HG02943 (cell line): Measurements from ENCODE around the gene GMPR2.
"Not testable (repeated sequence)": the region's sequence is repeated elsewhere in the genome, so short reads cannot be mapped to it uniquely, and the experiment has no call there.

Experiments used
- ATAC-seq: cut with Tn5 transposase; IDR thresholded peaks from one replicate; pipeline ENCODE4 v1.9.1; 2021; ENCODE audit warnings: mild to moderate bottlenecking, low read depth, moderate library complexity; ENCODE audit not compliant: unreplicated experiment

GMPR2 gene

DNA sequence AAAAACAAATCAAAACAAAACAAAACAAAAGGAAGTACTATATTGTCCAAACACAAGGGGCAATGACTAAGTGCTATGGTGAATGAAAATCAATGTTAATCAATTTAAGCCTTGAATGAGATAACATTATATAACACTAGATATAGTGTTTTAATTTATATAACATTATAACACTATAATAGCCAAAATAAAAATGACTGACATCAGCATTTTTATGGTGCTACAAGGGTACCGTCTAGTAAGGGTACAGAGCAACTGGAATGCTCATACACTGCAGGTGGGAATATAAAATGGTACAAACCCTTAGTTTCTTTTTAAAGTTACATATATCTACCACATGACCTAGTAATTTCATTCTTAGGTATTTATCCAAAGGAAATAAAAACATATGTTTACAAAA, 6.3 kb upstream of the GMPR2 start:
- no peak for ATAC-seq

DNA sequence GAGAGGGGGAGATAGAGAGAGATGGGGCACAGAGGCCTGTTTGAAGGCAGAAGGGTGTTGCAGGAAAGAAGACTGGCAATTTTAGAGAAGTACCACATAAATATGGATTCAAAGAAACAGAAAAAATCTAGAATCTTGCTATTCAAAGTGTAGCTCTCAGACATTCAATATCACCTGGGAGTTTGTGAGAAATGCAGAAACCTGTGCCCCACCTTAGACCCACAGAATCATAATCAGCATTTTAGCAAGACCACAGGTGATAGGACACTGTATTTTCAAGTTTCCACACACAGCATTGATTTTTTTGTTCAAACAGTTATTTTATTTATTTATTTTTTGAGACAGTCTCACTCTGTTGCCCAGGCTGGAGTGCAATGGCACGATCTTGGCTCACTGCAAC, 3.8 kb upstream of the GMPR2 start:
- ATAC-seq: no peak

DNA sequence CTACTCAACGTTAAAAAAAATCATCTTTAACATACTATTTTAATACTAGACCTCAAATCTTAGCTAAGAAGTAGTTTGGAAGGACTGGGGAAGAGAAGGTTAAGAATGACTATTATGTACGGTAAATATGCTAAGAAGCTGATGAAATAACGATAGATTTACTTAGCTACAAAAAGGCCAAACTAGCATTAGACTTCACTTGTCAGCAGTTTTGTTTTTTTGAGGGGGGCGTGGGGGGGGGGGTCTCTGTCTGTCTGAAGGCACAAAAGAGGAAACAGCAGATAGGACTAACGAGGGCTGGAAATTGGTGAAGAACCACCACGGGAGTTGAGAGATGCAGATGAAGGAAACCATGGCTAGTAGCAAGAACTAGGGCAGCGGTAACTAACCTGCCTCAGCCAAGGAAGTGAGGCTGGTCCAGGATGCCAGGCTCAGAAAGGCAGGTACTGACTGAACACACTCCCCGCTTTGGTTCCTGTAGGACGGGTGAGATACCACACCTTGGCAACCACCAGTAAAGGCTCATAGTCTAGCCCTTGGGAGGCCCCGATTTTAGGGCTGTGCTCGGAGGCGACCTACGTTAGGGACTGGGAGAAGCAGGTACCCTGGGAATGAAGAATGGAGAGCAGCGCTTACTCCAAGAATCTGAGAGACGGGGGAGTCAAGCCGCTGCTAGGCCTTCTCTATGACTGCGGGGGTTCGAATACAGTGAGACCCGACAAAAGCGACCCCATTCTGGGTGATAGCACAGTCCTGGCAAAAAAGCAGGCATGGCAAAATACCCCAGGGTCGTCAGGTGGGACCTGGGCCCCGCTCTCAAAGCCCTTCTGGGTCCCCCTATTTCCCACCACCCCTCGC, 1.2 kb upstream of the GMPR2 start:
- no peak for ATAC-seq

DNA sequence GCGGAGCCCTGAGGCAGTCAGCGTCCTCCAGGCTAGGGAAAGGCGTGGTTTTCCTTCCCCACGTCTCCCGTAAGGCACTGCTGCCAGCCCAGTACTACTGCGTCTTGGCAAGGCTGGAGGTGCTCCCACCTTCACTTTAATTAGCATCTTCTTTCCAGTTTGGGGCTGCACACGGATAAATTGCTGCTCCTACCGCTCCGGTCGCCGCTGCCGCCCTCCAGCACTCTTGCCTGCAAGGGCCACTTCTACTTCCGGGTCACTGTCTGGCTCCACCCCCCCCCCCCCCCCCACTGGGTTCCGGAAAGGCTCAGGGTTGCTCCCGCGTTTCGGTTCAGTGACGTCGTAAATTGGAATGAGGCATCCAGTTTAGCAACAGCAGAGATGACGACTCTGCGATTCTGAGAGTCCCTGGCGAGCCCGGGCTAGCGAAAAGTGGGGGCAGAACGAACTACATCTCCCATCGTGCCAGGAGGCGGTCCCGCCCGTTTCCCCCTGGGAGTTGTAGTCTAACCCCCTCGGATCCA, 546 bp upstream of the GMPR2 start, which contains the start of gene NEDD8:
TSS of gene NEDD8 (minus strand) at position 247 of the 524 bp plus-strand sequence. CDS start at position 147, 100 bp downstream.
- ATAC-seq: peak; percentile 71

DNA sequence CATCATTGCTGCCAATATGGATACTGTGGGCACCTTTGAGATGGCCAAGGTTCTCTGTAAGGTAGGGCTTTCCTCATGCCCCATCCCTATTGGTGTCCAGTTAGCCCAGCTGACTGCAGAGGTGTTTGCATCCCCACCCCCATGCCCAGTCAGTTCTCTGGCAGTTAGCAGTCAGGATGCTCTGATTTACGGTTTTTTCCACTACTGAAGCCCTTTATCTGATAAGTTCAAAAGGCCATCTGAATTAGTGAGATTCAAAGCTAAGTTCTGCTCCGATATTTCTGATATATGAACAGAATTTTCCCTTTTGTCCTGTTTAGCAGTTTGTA, 773 bp downstream of the GMPR2 start:
- no peak for ATAC-seq

DNA sequence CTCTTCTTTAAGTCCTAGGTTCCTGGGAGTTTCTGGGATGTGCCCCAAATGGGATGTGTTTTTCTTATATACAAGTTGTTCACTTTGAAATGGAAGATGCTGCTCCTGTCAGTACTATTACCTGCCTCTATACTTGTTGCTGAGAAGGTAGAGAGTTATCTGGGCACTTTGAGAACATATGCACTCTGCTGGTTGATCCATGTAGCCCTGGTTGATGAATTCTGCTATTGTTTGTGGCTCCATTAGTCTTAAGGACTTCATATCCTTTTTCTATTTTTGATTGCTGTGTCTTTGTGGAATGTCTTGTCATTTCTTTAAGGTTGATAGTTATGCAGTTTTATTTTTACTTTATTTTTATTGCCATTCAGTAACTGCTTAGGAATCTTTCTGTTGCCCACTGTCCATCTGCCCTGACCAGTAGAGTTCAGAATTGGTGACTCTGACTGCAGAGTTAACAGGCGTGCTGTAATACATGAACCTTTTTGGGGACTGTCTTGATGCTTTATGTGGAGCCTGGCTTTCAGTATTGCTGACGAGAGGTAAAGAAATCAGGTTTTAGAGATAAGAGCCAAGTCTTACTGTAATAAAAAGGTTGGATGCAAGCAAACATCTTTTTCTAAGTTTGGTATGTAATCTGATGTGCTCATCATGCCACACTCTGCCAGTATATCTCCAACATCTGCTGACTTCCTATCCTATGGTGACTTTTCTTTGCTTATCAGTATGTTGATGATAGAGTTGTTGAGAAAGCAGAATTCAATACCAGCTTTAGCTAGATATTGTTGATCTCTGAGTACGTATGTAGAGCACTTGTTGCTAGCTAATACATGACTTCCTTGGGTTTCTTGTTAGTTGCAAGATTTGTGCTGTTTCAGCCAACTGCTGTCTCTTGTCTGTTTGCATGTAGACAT, 1.6 kb downstream of the GMPR2 start:
- no peak for ATAC-seq

DNA sequence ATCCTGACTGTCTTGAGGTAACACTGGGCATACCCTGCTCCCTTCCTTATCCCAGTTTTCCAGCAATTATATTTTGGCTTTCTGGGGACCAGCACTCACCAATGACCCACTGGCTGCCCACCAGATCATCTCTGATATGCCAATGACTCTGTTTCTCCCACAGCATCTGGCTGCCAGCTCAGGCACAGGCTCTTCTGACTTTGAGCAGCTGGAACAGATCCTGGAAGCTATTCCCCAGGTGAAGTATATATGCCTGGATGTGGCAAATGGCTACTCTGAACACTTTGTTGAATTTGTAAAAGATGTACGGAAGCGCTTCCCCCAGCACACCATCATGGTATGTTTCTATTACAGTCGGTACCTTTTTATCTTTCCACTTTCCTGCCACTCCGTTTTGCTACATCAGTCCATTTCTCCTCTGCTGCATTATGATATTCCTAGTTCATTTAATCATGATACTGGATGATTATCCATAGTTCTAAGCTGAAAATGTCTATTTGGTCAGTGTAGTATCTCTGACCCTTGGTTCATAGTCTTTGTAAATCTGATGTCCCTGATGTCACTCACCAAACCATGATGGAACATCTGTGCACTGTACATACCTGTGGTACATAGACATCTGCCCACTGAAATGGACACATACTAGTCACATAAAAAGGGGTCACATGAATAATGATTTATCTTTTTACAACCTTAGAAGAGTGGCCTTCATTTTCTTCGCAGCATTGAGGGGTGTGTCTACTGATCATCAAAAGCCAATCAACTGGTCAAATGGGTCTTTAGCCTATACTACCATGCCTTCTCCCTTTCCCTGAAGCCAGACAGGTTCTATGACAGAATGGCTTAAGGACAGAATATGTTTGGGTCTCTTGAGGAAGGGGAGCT, 3.3 kb downstream of the GMPR2 start:
- ATAC-seq: no peak

DNA sequence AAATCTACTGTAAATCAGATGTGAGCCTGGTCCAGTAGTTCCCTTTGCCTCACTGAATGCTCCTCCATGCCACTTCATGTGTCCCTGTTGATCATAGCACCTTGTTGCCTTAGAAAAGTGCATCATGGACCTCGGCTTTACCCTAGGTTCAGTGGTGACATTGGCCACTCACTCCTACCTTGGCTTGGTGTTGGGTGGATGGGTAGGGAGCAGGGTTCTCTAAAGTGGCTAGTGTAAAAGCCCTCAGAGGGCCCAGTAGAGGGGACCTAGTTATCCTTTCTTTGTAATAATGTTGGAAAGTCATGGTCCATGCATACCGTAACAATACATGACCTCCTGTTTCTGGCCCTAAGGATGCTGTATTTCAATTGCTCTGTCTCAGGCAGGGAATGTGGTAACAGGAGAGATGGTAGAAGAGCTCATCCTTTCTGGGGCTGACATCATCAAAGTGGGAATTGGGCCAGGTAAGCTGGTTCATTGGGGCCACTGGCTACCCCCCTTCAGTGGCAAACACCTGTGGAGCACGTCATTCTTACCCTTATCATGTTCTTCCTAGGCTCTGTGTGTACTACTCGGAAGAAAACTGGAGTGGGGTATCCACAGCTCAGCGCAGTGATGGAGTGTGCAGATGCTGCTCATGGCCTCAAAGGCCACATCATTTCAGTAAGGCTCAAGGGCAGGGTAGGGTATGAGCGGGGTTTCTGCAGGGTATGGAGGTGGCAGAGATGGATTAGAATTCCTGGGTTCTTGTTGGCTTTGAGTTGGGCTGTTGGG, 4.1 kb downstream of the GMPR2 start:
- no peak for ATAC-seq

DNA sequence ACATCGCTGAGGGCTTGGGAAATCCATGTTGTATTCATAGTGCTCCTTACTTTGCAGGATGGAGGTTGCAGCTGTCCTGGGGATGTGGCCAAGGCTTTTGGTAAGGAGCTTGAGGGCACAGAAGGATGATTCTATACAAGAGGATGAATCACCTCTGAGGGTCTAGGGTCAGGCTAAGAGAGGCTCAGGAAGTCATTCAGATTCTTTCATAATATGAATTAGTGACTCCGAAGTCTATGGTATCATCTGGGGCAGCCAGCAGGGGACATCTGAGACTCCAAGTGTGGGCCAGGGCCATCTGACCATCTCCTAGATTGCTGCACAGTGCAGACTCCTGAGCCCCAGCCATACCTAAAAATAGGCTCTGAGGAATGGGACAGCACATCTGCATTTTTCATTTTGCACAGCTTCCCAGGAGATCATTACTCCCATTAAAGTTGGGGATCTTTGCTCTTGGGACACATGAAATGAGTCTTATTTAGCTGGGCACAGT, 4.8 kb downstream of the GMPR2 start:
- ATAC-seq: no peak

DNA sequence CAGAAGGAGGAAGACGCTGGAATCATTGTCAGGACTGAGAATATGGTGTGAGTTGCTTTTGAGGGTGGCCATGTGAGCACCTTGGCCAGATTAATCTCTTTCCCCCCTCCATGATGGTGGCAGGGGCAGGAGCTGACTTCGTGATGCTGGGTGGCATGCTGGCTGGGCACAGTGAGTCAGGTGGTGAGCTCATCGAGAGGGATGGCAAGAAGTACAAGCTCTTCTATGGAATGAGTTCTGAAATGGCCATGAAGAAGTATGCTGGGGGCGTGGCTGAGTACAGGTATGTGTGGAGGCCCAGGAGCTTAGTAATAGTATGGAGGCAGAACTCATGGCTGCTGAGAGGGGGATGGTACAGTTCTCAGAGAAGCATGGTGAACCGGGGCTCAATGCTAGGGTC, 5.4 kb downstream of the GMPR2 start:
- no peak for ATAC-seq

DNA sequence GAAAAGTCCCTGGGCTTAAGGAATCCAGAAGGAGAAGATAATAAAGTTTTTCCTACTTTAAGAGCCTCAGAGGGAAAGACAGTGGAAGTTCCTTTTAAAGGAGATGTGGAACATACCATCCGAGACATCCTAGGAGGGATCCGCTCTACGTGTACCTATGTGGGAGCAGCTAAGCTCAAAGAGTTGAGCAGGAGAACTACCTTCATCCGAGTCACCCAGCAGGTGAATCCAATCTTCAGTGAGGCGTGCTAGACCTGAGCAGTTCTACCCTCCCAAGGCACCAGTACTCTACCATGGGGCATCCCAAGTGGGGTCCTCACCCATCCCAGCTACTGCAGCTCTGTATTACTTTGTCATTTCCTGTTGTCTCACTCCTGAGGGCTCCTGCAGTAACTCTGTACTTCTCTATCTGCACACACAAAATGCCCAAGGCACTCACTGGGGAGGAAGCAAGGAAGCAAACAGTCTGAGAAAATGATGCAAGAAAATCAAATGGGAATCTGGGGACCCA, 5.9 kb downstream of the GMPR2 start:
- no peak for ATAC-seq

DNA sequence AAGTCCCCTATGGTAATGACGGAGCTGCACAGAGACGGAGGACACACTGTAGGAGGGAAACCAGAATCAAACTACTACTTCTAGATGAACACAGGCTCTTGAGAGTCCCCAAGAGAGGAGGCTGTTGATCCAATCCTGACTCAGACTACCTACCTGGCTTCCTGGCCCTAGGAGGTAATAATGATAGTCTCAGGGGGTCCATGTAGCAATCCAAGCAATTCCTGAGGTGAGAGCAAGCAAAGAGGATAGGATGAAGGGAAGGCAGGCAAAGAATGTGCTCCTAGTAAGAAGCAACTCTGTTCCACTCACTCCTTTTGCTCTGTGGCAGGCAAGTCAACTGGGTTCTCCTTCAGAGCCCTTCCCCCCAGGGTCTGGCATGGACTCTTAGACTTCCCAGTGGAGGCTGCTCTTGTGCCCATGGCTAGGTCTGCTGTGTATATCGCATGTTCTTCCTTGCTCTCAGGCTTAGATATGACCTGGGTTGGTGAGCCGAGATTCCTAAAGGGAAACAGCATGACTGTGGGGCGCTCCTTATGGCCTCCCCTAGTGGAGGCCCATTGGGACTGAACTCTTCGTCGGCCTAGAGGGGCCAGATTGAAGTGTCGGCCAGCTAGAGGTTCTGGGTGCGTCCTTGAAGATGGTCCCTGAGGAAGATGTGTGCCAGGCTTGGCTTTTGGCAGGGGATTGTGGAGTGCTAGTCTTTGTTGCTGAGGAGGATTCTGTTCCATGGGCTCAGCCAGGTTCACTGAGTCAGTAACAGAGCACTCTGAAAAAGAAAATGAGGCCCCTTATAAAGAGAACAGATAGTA, 7.6 kb downstream of the GMPR2 start:
- no peak for ATAC-seq

DNA sequence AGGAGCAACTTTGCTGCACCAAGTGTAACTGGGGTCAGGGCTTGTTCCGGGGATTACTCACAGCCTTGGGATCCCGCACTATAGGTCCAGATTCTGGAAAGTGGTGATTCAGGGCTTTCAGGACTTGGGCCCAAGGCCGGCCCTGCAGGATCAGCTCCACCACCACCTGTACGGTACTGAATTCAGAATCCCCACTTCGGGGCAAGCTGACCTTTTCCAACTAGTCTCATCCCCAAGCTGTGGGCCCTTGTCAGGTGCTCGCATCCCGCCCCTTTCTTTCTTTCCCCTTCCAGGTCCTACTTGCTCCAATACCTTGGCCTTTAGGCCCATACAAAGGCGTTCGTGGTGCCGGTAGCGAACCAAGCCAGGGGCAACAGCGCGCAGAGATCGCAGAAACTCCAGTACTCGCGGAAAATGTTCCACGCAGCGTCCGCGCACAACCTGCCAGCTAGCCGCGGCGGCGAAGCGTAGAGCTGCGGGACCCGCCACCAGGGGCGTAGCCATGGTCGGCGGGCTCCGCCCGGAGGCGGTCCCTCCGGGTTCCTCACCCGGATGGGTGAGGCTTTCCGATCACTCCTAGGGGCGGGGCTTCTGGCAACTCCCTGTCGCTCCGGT, 9.2 kb downstream of the GMPR2 start:
- ATAC-seq: peak; percentile 79

DNA sequence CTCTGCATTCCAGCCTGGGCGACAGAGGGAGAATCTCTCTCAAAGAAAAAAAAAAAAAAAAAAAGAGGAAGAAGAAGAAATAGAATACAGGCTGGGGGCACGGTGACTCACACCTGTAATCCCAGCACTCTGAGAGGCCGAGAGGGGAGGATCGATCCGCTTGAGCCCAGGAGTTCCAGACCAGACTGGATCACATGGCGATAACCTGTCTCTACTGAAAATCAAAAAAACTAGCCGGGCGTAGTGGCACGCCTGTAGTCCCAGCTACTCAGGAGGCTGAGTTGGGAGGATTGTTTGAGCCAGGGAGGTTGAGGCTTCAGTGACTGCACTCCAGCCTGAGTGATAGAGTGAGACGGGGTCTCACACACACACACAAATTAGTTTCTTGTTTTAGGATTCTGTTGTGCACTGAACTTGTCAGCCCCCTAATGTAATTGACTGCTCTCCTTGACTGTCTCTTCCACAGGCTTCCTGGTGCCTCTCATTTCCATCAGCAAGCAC, 10.7 kb downstream of the GMPR2 start:
- ATAC-seq: no peak

DNA sequence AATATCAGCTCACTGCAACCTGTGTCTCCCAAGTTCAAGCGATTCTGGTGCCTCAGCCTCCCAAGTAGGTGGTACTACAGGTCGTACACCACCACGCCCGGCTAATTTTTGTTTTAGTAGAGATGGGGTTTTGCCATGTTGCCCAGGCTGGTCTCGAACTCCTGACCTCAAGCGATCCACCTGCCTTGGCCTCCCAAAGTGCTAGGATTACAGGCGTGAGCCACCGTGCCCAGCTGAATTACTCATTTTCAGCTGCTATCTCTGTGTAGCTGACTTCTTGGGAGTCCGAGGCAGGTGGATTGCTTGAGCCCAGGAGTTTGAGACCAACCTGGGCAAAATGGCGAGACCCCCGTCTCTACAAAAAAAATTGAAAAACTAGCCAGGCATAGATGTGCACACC, 12.6 kb downstream of the GMPR2 start:
- ATAC-seq: not testable (repeated sequence)

DNA sequence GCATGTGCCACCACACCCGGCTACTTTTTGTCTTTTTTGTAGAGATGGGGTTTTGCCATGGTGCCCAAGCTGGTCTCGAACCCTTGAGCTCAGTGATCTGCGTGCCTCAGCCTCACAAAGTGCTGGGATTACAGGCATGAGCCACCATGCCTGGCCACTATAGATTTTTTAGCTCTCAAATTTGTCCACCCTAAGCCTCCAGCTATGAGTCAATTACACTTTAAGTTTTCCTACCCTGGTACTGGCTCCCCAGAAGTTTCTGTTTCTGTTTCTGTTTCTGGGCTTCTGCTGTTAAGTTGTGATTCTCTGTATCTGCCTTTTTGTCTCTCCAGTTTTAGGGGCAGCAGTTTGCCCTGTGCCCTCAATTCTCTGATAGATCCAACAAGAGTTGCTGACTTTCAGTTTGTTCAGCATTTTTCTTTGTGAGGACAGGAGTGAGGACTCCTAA, 14.1 kb downstream of the GMPR2 start:
- no peak for ATAC-seq

DNA sequence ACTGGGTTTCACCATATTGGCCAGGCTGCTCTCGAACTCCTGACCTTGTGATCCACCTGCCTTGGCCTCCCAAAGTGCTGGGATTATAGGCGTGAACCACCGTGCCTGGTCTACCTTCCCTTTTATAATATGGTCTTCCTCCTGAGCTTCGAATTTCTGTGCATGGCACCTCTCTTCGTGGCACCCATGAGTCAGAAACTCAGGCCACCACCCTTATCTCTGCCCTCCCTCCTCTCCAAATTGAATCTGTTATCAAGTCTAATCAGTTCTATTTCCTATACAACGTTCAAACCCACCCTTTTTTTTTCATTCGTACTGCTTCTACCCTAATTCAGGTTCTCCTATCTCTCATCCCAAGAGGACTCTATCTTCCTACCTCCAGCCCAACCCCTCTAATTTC, 14.7 kb downstream of the GMPR2 start:
- no peak for ATAC-seq
